Measurements from ENCODE around the gene PTK6.

- TF ChIP-seq CTCF (IDR thresholded peaks at IDR 0.05 in 4 of 5, conservative IDR thresholded peaks at IDR 0.05 in 1 of 5) (no peak), POLR2A (IDR thresholded peaks at IDR 0.05) (no peak)
Observed at GRCh38 chr20:63577317-63577894, 40.2 kb upstream of the PTK6 start.

Data from gastrocnemius medialis (tissue), 4 donors.